K562 (cell line): ENCODE data around the gene SLC34A2. TPM values are rescaled to one million over a fixed set of nuclear protein-coding genes. Genes with fewer than 3 reads are reported as not detected.

Experiments used
- ATAC-seq: fragments of 200-7000 bp; cut with Tn5 transposase; 3 replicates; pipeline ENCODE4 v1.9.1; 2020; ENCODE audit warnings: moderate library complexity
- BruUV-seq: library from RNA; stranded (reverse); fragments of 400-500 nt; replicated peaks from 2 replicates; lab custom pipeline; 2021; lab: Mats Ljungman, UMichigan
- CTCF ChIA-PET: fragments of 300-600 bp; formaldehyde crosslinking; extraction: SDS; loops from one replicate; lab custom pipeline; 2021; ENCODE audit warnings: low intra/inter-chr PET ratio; lab: Yijun Ruan, JAX
- POLR2A ChIA-PET: fragments of 300-600, 350-650 bp; sonication (Branson Sonifier 250); formaldehyde crosslinking; extraction: SDS; loops from one replicate; lab custom pipeline; 2021; ENCODE audit warnings: antibody characterized with exemption, inconsistent platforms; lab: Yijun Ruan, JAX
- DNase-seq, 4 experiments: peaks; one replicate each; pipeline versions ENCODE4 v3.0.0 to v3.0.0-alpha.2; 2011 to 2018; ENCODE audit warnings: low spot score in 3 of 4, mixed read lengths in 3 of 4; ENCODE audit errors: extremely low read depth in 1 of 4
- FAIRE-seq: peaks from 2 replicates; lab custom pipeline; 2011; peaks lifted over from hg19 to GRCh38; lab: Jason Lieb, UNC
- H2AFZ ChIP-seq: 2 replicates; pipeline ENCODE4 v1.6.0; 2011; ENCODE audit warnings: low read depth, low read length, control low read depth, inconsistent platforms
- H3K27ac ChIP-seq: fragments of 200-600 bp; 3 replicates; pipeline ENCODE4 v1.8.0; 2011; ENCODE audit warnings: low read depth, mild to moderate bottlenecking, control low read depth, inconsistent platforms, low read length, moderate library complexity, mixed read lengths; ENCODE audit errors: extremely low read depth
- H3K27me3 ChIP-seq, 2 experiments: fragments of 300-600 bp in 1 of 2; 2 replicates in 1 of 2; 3 replicates in 1 of 2; pipeline versions ENCODE4 v1.6.0 to v1.8.0; 2011; ENCODE audit warnings: inconsistent platforms in 2 of 2, low read length in 2 of 2, mild to moderate bottlenecking in 1 of 2, mixed read lengths in 1 of 2, moderate library complexity in 1 of 2; ENCODE audit not compliant: control insufficient read depth in 2 of 2, insufficient read depth in 2 of 2
- H3K36me3 ChIP-seq: fragments of 300-600 bp; 3 replicates; pipeline ENCODE4 v1.8.0; 2011; ENCODE audit warnings: mild to moderate bottlenecking, low read length, inconsistent platforms; ENCODE audit not compliant: control insufficient read depth, insufficient read depth
- H3K4me1 ChIP-seq, 2 experiments: fragments of 200-600 bp in 1 of 2; replicated peaks in 1 of 2; 2 replicates in 1 of 2; 3 replicates in 1 of 2; pipeline versions ENCODE4 v1.5.1 to v1.8.0; 2011; ENCODE audit warnings: inconsistent platforms in 2 of 2, low read length in 2 of 2, mild to moderate bottlenecking in 1 of 2, mixed read lengths in 1 of 2, moderate library complexity in 1 of 2; ENCODE audit not compliant: control insufficient read depth in 2 of 2, insufficient read depth in 2 of 2
- H3K4me2 ChIP-seq: 2 replicates; pipeline ENCODE4 v1.6.1; 2011; ENCODE audit warnings: low read length, control low read depth, inconsistent platforms, mixed read lengths; ENCODE audit not compliant: insufficient read depth
- H3K4me3 ChIP-seq: fragments of 200-600 bp; sonication (generic), shearing (Covaris generic); 2 replicates; pipeline ENCODE4 v1.5.1; 2016; ENCODE audit warnings: control low read depth, inconsistent platforms
- H3K79me2 ChIP-seq: fragments of 200-600 bp; 3 replicates; pipeline ENCODE4 v1.8.0; 2011; ENCODE audit warnings: low read length, inconsistent platforms; ENCODE audit not compliant: control insufficient read depth, insufficient read depth
- H3K9ac ChIP-seq, 2 experiments: 2 replicates each; pipeline versions ENCODE4 v1.6.0 to v1.6.1; 2011; ENCODE audit warnings: low read depth in 2 of 2, low read length in 2 of 2, control low read depth in 1 of 2, inconsistent platforms in 1 of 2, mild to moderate bottlenecking in 1 of 2, mixed read lengths in 1 of 2; ENCODE audit not compliant: insufficient read depth in 1 of 2
- H3K9me1 ChIP-seq: one replicate; pipeline ENCODE4 v1.6.0; 2011; ENCODE audit warnings: inconsistent platforms, mild to moderate bottlenecking, low read length, moderate library complexity; ENCODE audit not compliant: control insufficient read depth, insufficient read depth
- H3K9me3 ChIP-seq: replicated peaks from 2 replicates; pipeline ENCODE4 v1.5.1; 2011; ENCODE audit warnings: low read depth, low read length, inconsistent platforms; ENCODE audit not compliant: control insufficient read depth, insufficient read depth
- H4K20me1 ChIP-seq: replicated peaks from 2 replicates; pipeline ENCODE4 v1.6.1; 2011; ENCODE audit warnings: low read length, inconsistent platforms, mixed read lengths; ENCODE audit not compliant: control insufficient read depth, insufficient read depth
- ETS2 ChIP-seq: IDR thresholded peaks from 2 replicates; pipeline ENCODE4 v1.6.1; 2016; ENCODE audit warnings: borderline replicate concordance, missing genetic modification characterization, mild to moderate bottlenecking, moderate library complexity, missing compliant biosample characterization; ENCODE audit not compliant: poor library complexity, severe bottlenecking
- KDM5B ChIP-seq: fragments of 200-600 bp; sonication (generic); IDR thresholded peaks from 2 replicates; pipeline ENCODE4 v1.6.1; 2012; ENCODE audit warnings: low read depth, mild to moderate bottlenecking, moderate library complexity, low read length, control low read depth, inconsistent platforms; ENCODE audit not compliant: insufficient replicate concordance
- MYBL2 ChIP-seq, 2 experiments: fragments of 450-650 bp in 1 of 2; sonication (generic) in 1 of 2; formaldehyde crosslinking in 1 of 2; IDR thresholded peaks; 2 replicates each; pipeline versions ENCODE4 v1.6.1 to v1.8.1; 2017 to 2022; ENCODE audit warnings: borderline replicate concordance in 1 of 2, inconsistent platforms in 1 of 2, low read depth in 1 of 2, mild to moderate bottlenecking in 1 of 2, missing genetic modification reagents in 1 of 2, moderate library complexity in 1 of 2
- RBBP5 ChIP-seq: fragments of 200-600 bp; sonication (generic); IDR thresholded peaks from 2 replicates; pipeline ENCODE4 v1.6.1; 2012; ENCODE audit warnings: borderline replicate concordance, mild to moderate bottlenecking, low read length, control low read depth, inconsistent platforms; ENCODE audit not compliant: insufficient read depth, poor library complexity, severe bottlenecking
- TBP ChIP-seq: optimal IDR thresholded peaks from 2 replicates; pipeline ENCODE3; 2011; ENCODE audit warnings: low read depth, low read length, improper control_type of control experiment
- ZNF780A ChIP-seq: fragments of 250-450 bp; sonication (Bioruptor Pico); IDR thresholded peaks from 2 replicates; pipeline ENCODE4 v1.5.0; 2021; ENCODE audit warnings: mild to moderate bottlenecking
- WGBS: fragments of 100-300 bp; shearing (Covaris generic); methylation state at CpG from one replicate; pipeline ENCODE4 v1.1.6; 2016; ENCODE audit warnings: low coverage, mixed read lengths; ENCODE audit not compliant: insufficient coverage; ENCODE audit errors: missing lambda C conversion rate; 5-methylcytosine and 5-hydroxymethylcytosine counted together
- in situ Hi-C: fragments of 300-500 bp; cut with MboI; formaldehyde crosslinking; loops from 4 replicates; pipeline ENCODE4 v1.15.0; 2018; ENCODE audit warnings: inconsistent platforms, mixed read lengths
- intact Hi-C: fragments of 100-400 bp; cut with micrococcal nuclease; formaldehyde crosslinking; loops from 2 replicates; pipeline ENCODE4 v1.14.2; 2022
- polyA plus RNA-seq, 8 experiments: library from polyadenylated mRNA; depleted of rRNA in 4 of 8; stranded (reverse) in 5 of 8; unstranded in 3 of 8; fragments of >200 nt; fragmentation: Nextera tagmentation in 2 of 8; fragmentation: Illumina TruSeq in 1 of 8; extraction: Ambion mirVana in 2 of 8; extraction: Trizol in 1 of 8; gene quantifications; 2 replicates each; pipeline versions ENCODE4 v1.2.1 to v1.2.3, GENCODE V29; 2011 to 2014; ENCODE audit warnings: inconsistent platforms in 1 of 8, missing spikeins in 1 of 8
- total RNA-seq, 7 experiments: library from RNA; depleted of rRNA in 6 of 7; stranded (reverse); fragments of >200 nt in 6 of 7; fragmentation: Illumina TruSeq in 2 of 7; extraction: Trizol in 2 of 7; gene quantifications; 2 replicates each; pipeline versions ENCODE4 v1.2.1 to v1.2.3, GENCODE V29; 2011 to 2021; ENCODE audit warnings: low replicate concordance in 1 of 7
- TF ChIP-seq, protein P1 (sequence below): fragments of 250-450 bp; sonication (Bioruptor Pico); IDR thresholded peaks from 2 replicates; pipeline ENCODE4 v1.5.0; 2022; ENCODE audit warnings: mild to moderate bottlenecking
- TF ChIP-seq, protein P2 (sequence below): IDR thresholded peaks from 2 replicates; pipeline ENCODE4 v1.6.1; 2014; ENCODE audit warnings: antibody characterized with exemption

Gene SLC34A2
- total and polyA plus RNA-seq, 9 of the 15 experiments (the other 6 are each of a cell fraction or from before 2014, with no cell fraction given): 1.5 TPM; not detected in 8

DNA sequence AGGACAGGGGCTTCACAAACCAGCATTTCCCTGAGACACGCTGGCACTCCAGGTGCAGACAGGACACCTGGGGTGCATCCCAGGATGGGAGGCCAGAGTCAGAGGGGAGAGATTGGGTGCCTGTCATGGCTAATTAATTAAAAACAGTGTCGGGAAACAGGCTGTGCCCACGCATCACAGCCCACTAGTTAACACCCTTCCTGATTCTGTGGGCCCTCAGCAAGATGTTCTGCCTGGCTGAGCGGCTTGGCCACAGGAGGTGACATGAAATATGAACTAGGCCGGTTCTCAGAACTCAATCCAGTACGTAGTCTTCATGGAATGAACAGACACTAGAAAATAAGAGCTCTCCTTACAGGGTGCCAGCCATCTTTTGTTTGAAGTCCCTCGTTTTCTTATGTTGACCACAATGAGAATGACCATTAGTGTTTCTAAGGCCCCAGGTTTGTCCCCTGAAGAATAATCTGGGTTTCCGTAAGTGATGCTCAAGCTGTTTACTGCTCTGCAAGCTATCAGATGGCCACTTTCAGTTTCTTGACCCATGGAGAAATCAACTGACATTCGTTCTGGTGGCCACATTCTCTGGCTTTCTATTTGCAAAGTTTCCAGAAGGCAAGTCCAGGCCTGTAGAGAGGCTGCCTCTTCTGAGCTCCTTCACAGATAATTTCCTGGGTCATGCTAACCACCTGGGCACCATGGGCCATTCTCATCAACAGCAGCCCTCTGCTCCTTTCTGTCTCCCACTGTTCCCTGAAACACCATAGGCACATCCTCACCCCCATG lies 72.3 kb downstream of the SLC34A2 start:
- ChIA-PET CTCF (no interaction called here), POLR2A (no interaction called here)
- no peaks in the 10 kb centered on the region for H3K36me3 ChIP-seq
- ATAC-seq (no peak), DNase-seq (no peak), FAIRE-seq (no peak)
- intact Hi-C loops (no loop called here), in situ Hi-C loops (no loop called here)
- no peaks in the 10 kb centered on the region for H3K9me1 ChIP-seq
- H3K9ac ChIP-seq: no peak overlapping the region
- no peaks in the 10 kb centered on the region for H3K4me1 ChIP-seq
- no peaks in the 10 kb centered on the region for H3K79me2 ChIP-seq
- H3K27me3 ChIP-seq: peaks cover 9 to 18% of the 10 kb centered on the region in 2 experiments; a peak in 4 of 5 replicates
- H4K20me1 ChIP-seq: no peaks in the 10 kb centered on the region
- no TSS peak for BruUV-seq
- H3K9me3 ChIP-seq: no peaks in the 10 kb centered on the region
- H3K27ac ChIP-seq: no peak overlapping the region
- no peak overlapping the region for H2AFZ ChIP-seq
- no peak overlapping the region for H3K4me2 ChIP-seq
- 2% methylated on average over 9 of the region's 9 CpGs for WGBS
- no peak overlapping the region for H3K4me3 ChIP-seq
- TF ChIP-seq RBBP5 (no peak), MYBL2 (IDR thresholded peaks at IDR 0.05; ENCODE audit: low read depth) (no peak), MYBL2 (CRISPR knock-in tag; IDR thresholded peaks at IDR 0.05; ENCODE audit: borderline replicate concordance) (no peak), TBP (no peak), ZNF780A (CRISPR knock-in tag) (no peak), KDM5B (no peak), ETS2 (no peak)
- TF ChIP-seq, protein P1, sequence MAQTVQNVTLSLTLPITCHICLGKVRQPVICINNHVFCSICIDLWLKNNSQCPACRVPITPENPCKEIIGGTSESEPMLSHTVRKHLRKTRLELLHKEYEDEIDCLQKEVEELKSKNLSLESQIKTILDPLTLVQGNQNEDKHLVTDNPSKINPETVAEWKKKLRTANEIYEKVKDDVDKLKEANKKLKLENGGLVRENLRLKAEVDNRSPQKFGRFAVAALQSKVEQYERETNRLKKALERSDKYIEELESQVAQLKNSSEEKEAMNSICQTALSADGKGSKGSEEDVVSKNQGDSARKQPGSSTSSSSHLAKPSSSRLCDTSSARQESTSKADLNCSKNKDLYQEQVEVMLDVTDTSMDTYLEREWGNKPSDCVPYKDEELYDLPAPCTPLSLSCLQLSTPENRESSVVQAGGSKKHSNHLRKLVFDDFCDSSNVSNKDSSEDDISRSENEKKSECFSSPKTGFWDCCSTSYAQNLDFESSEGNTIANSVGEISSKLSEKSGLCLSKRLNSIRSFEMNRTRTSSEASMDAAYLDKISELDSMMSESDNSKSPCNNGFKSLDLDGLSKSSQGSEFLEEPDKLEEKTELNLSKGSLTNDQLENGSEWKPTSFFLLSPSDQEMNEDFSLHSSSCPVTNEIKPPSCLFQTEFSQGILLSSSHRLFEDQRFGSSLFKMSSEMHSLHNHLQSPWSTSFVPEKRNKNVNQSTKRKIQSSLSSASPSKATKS (CRISPR knock-in tag): no peak
- TF ChIP-seq, protein P2, sequence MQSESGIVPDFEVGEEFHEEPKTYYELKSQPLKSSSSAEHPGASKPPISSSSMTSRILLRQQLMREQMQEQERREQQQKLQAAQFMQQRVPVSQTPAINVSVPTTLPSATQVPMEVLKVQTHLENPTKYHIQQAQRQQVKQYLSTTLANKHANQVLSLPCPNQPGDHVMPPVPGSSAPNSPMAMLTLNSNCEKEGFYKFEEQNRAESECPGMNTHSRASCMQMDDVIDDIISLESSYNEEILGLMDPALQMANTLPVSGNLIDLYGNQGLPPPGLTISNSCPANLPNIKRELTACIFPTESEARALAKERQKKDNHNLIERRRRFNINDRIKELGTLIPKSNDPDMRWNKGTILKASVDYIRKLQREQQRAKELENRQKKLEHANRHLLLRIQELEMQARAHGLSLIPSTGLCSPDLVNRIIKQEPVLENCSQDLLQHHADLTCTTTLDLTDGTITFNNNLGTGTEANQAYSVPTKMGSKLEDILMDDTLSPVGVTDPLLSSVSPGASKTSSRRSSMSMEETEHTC: no peak
